GM12873 (cell line): ENCODE data around the gene EXT2.

Experiments used
- TF ChIP-seq, protein P1 (sequence below): IDR thresholded peaks from 2 replicates; pipeline ENCODE4 v1.5.1; 2012; ENCODE audit warnings: low read depth, mild to moderate bottlenecking, moderate library complexity, low read length, control low read depth; ENCODE audit not compliant: insufficient read depth; ENCODE audit errors: missing control alignments

The EXT2 gene

DNA sequence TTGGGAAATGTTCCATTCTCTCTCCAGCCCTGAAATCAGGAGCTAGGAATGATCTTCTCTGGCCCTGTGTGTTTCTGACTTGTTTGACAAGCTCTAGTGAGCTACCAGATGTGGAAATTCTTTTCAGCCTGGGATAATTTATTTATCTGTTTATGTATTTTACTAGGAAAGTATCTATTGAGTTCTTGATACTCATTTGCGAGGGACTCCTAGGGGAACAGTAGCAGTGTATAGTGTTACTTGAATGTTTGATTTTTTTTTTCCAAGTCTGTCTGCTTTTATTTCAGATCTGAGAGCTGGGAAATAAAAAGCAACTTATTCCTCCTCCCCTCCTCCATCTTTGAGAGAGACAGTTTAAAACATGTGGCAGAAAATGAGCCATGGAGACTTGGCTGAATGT lies 122.0 kb downstream of the EXT2 start:
- TF ChIP-seq, protein P1, sequence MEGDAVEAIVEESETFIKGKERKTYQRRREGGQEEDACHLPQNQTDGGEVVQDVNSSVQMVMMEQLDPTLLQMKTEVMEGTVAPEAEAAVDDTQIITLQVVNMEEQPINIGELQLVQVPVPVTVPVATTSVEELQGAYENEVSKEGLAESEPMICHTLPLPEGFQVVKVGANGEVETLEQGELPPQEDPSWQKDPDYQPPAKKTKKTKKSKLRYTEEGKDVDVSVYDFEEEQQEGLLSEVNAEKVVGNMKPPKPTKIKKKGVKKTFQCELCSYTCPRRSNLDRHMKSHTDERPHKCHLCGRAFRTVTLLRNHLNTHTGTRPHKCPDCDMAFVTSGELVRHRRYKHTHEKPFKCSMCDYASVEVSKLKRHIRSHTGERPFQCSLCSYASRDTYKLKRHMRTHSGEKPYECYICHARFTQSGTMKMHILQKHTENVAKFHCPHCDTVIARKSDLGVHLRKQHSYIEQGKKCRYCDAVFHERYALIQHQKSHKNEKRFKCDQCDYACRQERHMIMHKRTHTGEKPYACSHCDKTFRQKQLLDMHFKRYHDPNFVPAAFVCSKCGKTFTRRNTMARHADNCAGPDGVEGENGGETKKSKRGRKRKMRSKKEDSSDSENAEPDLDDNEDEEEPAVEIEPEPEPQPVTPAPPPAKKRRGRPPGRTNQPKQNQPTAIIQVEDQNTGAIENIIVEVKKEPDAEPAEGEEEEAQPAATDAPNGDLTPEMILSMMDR: no peak

DNA sequence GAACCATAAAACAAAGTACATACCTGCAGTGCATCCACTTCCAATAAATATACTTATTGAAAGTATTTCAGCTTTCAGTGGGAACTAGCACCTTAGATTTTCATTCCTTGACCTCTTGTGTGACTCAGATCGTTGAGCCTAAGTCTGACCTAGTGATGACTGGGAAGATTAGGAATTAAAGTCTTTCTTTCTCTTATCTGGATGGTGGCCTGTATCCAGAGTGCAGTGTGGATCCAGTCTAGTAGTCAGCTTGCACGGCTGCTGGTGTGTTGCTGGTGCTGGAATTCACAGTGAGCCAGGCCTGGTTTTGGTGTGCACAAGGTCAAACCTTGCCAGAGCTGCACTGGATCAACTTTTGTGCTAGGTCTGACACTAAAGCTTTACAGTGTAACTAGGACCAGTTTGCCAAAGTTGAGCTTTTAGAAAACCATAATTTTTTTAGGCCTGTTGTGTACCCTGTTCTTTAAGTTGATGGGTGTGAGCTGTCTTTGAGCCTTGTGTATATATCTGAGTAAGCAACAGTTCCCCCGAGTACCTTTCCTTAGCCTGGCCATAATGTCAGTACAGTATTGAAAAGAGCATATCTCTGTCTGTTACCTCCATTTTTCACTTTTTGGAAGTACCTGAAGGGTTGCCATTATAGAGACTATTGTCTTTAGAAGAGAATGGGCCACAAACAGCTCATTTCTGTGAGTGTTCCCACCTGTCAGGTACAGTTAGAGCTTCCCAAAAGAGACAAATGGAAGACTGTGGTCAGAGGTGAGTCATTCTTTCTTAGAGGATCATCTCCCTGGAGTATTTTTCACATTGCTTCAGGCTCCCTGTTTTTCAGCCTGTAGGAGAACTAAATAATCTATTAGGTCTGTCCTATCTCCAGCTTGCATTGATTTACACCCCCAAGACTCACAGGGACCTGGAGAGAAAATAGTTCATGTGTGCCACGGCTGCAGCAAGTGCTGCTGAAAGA lies 124.6 kb downstream of the EXT2 start:
- TF ChIP-seq, protein P1: no peak

DNA sequence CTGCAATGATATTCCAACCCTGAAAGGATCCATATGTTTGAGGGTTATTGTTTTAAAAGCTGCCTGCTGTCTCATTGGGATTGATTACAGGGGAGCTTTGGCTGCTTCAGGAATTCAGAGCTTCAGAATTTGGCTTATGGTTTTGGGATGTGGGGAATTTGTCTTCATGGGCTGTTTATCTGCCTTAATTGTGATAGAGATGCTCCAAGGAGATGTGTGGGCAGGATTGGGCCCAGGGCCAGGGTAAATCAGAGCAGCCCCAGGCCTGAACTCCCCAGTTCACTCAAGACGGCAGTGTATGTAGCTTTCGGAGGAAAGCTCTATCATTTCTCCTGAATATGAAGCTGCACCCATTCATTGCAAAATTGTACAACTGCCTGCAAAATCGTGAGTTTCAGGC lies 126.0 kb downstream of the EXT2 start:
- TF ChIP-seq, protein P1: no peak

DNA sequence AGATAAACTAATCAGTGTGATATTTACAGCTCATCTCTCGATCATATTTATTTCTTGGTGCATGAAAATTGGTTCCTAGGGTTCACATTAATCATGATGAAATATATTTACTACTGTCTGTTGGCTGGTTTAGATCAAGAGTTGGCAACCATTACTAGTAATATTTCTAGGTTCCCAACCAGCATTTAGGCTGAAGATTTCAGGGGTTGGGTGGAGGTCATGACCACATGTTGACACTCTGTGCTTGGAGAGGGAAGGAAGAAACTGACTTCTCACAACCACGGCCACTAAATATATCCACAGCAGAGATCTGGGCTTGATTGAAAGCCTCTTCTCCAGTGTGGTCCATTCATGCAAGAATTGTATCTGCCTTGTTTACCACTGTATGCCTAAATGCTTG lies 126.5 kb downstream of the EXT2 start:
- TF ChIP-seq, protein P1: no peak

DNA sequence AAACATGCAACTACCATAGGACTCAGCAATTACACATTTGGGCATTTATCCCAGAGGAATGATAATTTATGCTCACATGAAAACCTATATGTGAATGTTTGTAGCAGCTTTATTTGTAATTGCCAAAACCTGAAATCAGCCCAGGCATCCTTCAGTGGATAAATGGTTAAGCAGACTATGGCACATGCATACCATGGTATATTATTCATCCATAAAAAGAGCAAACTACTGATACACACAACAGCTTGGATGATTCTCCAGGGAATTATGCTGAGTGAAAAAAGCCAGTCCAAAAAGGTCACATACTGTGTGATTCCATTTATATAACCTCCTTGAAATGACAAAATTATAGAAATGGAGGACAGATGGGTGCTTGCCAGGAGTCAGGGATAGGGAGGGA lies 127.8 kb downstream of the EXT2 start:
- TF ChIP-seq, protein P1: no peak

DNA sequence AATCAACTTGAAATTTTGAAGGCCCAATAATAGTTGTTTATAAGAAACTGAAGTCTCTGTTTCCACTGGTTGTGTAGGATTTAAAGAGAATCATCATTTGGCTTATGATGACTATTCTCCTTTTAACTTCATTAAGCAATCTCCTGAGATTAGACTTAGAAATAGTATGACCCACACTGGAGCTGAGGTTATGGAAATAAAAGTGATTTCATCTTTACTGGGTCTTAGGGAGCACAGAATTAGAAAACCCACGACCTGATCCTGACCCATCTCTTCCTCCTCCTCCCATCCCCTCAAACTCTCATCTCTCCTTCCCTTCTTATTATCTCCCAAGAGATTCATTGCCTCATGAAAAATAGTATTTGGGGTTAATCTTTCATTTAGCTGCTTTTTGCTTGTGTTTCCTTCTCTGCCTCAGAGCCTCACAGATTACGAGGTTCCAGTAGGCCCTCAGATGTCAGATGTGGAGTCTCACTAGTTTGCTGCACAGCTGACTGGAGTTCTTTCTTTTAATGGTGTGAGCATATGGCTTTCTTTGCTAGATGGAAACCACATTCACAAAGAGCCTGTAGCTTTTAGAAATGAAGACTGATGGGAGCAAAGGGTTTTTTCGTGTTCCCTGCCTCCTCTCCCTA lies 129.5 kb downstream of the EXT2 start:
- TF ChIP-seq, protein P1: no peak

DNA sequence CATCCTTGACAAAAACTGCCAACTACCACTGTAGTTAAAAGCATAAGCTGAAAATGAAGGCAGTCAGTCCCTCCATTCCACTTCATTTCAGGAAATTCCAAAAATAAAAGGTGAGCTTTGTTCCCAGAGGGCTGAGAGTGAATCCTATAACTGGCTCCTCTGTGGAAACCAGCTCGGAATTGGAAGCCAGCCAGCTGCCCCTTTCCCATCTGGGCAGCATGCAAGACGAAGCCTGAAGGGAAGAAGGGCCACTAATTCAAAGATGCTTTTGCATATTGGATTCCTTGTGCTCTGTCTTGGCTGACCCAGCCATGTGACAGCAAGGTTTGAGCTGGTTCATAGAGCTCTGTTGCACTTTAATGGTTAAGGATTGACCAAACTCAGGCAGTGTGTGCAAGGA lies 131.0 kb downstream of the EXT2 start:
- TF ChIP-seq, protein P1: no peak
